Measurements from ENCODE around the gene ZNF521.

DNA sequence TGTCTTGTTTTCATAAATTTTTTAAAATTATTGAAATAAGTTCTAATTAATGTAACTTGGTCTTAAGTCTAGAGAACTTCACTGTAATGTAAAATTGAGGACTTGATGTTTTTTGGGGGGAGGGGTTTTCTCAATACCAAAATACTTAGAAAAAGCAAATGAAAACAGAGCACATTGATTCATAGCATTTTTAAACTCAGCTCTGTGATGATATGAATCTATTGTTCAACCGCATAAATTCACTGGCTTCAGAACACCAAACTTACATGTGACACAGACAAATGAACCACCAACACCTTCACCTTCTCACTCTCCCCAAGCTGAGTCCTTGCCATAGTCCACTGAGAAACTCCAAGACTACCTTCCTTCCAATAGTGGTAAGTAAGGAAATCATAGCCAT lies 108.2 kb downstream of the ZNF521 start:
- TF ChIP-seq, protein P1, sequence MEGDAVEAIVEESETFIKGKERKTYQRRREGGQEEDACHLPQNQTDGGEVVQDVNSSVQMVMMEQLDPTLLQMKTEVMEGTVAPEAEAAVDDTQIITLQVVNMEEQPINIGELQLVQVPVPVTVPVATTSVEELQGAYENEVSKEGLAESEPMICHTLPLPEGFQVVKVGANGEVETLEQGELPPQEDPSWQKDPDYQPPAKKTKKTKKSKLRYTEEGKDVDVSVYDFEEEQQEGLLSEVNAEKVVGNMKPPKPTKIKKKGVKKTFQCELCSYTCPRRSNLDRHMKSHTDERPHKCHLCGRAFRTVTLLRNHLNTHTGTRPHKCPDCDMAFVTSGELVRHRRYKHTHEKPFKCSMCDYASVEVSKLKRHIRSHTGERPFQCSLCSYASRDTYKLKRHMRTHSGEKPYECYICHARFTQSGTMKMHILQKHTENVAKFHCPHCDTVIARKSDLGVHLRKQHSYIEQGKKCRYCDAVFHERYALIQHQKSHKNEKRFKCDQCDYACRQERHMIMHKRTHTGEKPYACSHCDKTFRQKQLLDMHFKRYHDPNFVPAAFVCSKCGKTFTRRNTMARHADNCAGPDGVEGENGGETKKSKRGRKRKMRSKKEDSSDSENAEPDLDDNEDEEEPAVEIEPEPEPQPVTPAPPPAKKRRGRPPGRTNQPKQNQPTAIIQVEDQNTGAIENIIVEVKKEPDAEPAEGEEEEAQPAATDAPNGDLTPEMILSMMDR (IDR thresholded peaks at IDR 0.05): no peak
- TF ChIP-seq POLR2A (IDR thresholded peaks at IDR 0.05) (no peak), EP300 (IDR thresholded peaks at IDR 0.05) (no peak)
